ENCODE results near the gene SORL1-AS1.
A peak's percentile ranks its signal among the peaks of the same experiment; 100 is the strongest.

The SORL1-AS1 gene

DNA sequence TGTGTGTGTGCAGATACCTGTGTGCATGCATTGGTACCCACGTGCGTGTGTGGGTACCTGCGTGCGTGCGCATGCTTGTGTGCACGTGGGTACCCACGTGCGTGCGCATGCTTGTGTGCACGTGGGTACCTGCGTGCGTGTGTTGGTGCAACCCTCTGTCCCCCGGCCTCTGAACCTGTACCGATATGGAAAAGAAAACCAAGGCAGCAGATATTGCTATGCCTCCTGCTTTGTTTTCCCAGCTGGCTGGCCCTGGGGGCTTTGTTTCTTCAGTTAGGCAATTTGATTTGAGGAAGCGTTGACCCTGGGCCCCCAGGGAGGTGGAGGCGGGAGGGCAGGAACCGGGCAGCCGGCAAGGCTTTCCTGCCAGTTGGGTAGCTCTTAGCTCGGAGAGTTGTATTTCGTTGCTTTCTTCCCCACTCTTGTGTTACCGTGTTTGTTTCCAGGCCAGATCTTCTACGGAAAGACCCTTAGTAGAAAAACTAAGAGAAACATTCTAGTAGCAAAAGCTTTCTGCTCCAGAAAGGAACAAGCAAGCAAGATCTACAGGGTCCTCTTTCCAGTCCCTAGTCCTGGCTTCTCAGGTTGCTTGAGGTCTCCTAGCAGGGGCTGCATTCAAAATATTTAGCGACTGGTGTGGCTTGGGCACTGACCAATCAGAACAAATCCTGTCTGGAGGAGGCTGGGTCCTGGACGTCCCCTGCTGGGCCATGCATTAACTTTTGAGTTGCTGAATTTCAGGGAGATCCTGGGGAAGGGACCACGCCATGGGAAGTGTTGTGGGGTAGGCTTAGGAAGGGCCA is 26.3 kb upstream of the SORL1-AS1 start:
- intact Hi-C loops (cut with DNase I; ENCODE audit: low total_unique reads), result no loop called here
- no peak for DNase-seq
- no peaks in the 10 kb centered on the region for H3K9me3 ChIP-seq
- H3K4me1 ChIP-seq, result peaks cover 7 to 59% (median 21%) of the 10 kb centered on the region in 4 donors
- peak overlapping the region; percentile 1 to 72 (median 38) for H3K27ac ChIP-seq
- no peaks in the 10 kb centered on the region for H3K27me3 ChIP-seq
- TF ChIP-seq EP300 (IDR thresholded peaks at IDR 0.05) (no peak), POLR2A (IDR thresholded peaks at IDR 0.05) (no peak), POLR2AphosphoS5 (IDR thresholded peaks at IDR 0.05) (no peak)
- TF ChIP-seq, protein P1, sequence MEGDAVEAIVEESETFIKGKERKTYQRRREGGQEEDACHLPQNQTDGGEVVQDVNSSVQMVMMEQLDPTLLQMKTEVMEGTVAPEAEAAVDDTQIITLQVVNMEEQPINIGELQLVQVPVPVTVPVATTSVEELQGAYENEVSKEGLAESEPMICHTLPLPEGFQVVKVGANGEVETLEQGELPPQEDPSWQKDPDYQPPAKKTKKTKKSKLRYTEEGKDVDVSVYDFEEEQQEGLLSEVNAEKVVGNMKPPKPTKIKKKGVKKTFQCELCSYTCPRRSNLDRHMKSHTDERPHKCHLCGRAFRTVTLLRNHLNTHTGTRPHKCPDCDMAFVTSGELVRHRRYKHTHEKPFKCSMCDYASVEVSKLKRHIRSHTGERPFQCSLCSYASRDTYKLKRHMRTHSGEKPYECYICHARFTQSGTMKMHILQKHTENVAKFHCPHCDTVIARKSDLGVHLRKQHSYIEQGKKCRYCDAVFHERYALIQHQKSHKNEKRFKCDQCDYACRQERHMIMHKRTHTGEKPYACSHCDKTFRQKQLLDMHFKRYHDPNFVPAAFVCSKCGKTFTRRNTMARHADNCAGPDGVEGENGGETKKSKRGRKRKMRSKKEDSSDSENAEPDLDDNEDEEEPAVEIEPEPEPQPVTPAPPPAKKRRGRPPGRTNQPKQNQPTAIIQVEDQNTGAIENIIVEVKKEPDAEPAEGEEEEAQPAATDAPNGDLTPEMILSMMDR (IDR thresholded peaks at IDR 0.05), result no peak
- H3K36me3 ChIP-seq, result no peaks in the 10 kb centered on the region
- 14 to 38% (median 28%) methylated on average over 21 to 25 of the region's 25 CpGs for WGBS, 5 donors
- peak overlapping the region in 1 of 4 donors; percentile 3 for H3K4me3 ChIP-seq

DNA sequence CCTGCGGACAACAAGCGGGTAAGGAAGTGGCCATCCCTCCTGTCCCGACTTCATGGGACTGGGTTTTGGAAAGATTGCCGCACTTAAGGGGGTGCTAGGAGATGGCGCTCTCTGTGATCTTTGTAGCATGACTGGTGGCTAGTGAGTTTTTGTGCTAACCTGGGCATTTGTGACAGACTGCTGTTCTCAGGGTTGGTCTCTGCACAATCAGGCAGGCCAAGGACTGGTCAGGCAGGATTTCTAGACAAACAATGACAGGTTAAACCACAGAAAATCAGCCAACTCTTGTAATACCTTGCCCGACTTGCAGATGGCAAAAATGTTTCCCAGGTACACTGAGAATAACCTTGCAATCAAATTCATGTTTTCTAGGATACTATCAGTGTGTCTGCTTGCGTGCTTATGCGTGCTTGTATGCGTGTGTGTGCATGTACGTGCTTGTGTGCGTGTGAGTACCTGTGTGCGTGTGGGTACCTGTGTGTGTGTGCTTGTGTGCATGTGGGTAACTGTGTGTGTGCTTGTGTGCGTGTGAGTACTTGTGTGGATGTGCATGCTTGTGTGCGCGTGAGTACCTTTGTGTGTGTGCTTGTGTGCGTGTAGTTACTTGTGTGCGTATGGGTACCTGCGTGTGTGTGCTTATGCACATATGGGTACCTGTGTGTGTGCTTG is 25.6 kb upstream of the SORL1-AS1 start:
- Histone ChIP-seq H3K4me1 (peaks cover 7 to 58% (median 21%) of the 10 kb centered on the region in 4 donors), H3K36me3 (no peaks in the 10 kb centered on the region), H3K9me3 (no peaks in the 10 kb centered on the region), H3K27me3 (no peaks in the 10 kb centered on the region), H3K27ac (peak overlapping the region; percentile 25 to 82 (median 72)), H3K4me3 (peak overlapping the region in 1 of 4 donors; percentile 3)
- peak; percentile 70 to 85 for DNase-seq
- intact Hi-C loops (cut with DNase I; ENCODE audit: low total_unique reads), result no loop called here
- no peak for TF ChIP-seq EP300 (IDR thresholded peaks at IDR 0.05)
- TF ChIP-seq, protein P1 (IDR thresholded peaks at IDR 0.05), result peak in 1 of 7 experiments; percentile 15
- peak in 2 of 3 donors; percentile 45 to 61 for TF ChIP-seq POLR2AphosphoS5 (IDR thresholded peaks at IDR 0.05)
- WGBS, 5 donors, result 38 to 68% (median 54%) methylated on average over 18 of the region's 18 CpGs

DNA sequence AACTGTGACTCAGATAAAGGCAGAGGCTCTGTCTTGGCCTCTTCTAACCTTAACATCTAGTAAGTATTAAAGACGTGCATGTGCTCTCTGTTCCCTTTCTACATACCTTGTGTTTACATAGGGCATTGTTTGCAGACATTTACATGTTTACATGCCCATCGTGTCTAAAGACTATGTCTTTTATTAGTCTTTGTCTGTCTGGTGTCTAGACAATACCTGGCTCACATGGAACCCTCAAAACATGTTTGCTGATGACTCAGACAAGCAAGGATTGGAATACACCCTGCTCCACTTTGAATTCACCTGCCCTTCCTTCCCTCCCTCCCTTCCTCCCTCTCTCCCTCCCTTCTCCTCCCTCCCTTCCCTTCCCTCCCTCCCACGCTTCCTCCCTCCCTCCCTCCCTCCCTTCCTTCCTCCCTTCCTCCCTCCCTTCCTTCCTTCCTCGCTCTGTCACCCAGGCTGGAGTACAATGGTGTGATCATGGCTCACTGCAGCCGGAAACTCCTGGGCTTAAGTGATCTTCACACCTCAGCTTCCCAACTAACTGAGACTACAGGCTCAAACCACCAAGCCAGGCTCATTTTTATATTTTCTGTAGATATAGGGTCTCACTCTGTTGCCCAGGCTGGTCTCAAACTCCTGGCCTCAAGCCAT is 23.7 kb upstream of the SORL1-AS1 start:
- WGBS, 5 donors, result 47 to 62% (median 53%) methylated on average over 5 of the region's 5 CpGs

More for the DNA sequence above, 23.7 kb upstream of the SORL1-AS1 start:
- peak in 1 of 2 donors; percentile 52 for DNase-seq
- Histone ChIP-seq H3K27ac (peak overlapping the region in 1 of 5 donors; percentile 32), H3K9me3 (no peaks in the 10 kb centered on the region), H3K4me1 (peaks cover 7 to 51% (median 21%) of the 10 kb centered on the region in 4 donors), H3K36me3 (peaks cover 0 to under 1% (median 0%) of the 10 kb centered on the region in 4 donors), H3K4me3 (no peak overlapping the region), H3K27me3 (no peaks in the 10 kb centered on the region)
- TF ChIP-seq POLR2A (IDR thresholded peaks at IDR 0.05) (no peak), EP300 (IDR thresholded peaks at IDR 0.05) (no peak), POLR2AphosphoS5 (IDR thresholded peaks at IDR 0.05) (no peak)
- TF ChIP-seq, protein P1 (IDR thresholded peaks at IDR 0.05), result no peak
- intact Hi-C loops (cut with DNase I; ENCODE audit: low total_unique reads), result no loop called here
